RWPE2 (cell line): Measurements from ENCODE around the gene GATA1.
"Not testable (repeated sequence)": the region's sequence is repeated elsewhere in the genome, so short reads cannot be mapped to it uniquely, and the experiment has no call there.

Experiments used
- ATAC-seq: fragments of 200-7000 bp; cut with Tn5 transposase; 3 replicates; pipeline ENCODE4 v1.9.1; 2021; ENCODE audit warnings: low read depth
- DNase-seq: peaks from one replicate; pipeline ENCODE4 v3.0.0-alpha.2; 2020; ENCODE audit warnings: low spot score
- H3K27ac ChIP-seq: fragments of 450-650 bp; 2 replicates; pipeline ENCODE4 v1.5.1; 2017; ENCODE audit warnings: mild to moderate bottlenecking; ENCODE audit not compliant: poor library complexity, severe bottlenecking
- H3K27me3 ChIP-seq: fragments of 250-450 bp; sonication (Bioruptor Pico); 2 replicates; pipeline ENCODE4 v1.5.1; 2021; ENCODE audit warnings: mild to moderate bottlenecking, moderate library complexity; ENCODE audit not compliant: insufficient read depth, poor library complexity, severe bottlenecking
- H3K36me3 ChIP-seq: fragments of 250-450 bp; sonication (Bioruptor Pico); 2 replicates; pipeline ENCODE4 v1.5.1; 2020; ENCODE audit warnings: low read depth, mild to moderate bottlenecking, moderate library complexity
- H3K4me1 ChIP-seq: fragments of 250-450 bp; sonication (Bioruptor Pico); 2 replicates; pipeline ENCODE4 v1.5.1; 2021; ENCODE audit warnings: mild to moderate bottlenecking, moderate library complexity; ENCODE audit not compliant: insufficient read depth, poor library complexity, severe bottlenecking
- H3K4me3 ChIP-seq: fragments of 250-450 bp; sonication (Bioruptor Pico); 2 replicates; pipeline ENCODE4 v1.5.1; 2021; ENCODE audit warnings: mild to moderate bottlenecking, moderate library complexity; ENCODE audit not compliant: severe bottlenecking
- H3K9me3 ChIP-seq: fragments of 250-450 bp; sonication (Bioruptor Pico); 2 replicates; pipeline ENCODE4 v1.5.1; 2021; ENCODE audit warnings: mild to moderate bottlenecking, moderate library complexity; ENCODE audit not compliant: severe bottlenecking
- CTCF ChIP-seq: fragments of 450-650 bp; IDR thresholded peaks from one replicate; pipeline ENCODE4 v1.5.1; 2017; ENCODE audit warnings: mild to moderate bottlenecking, moderate library complexity; ENCODE audit not compliant: poor library complexity, severe bottlenecking

The GATA1 gene

GRCh38 chrX:48818098-48818497, 31.7 kb downstream of the GATA1 start:
- DNase-seq (no peak), ATAC-seq (no peak)
- Histone ChIP-seq H3K27me3 (no peaks in the 10 kb centered on the region), H3K9me3 (no peaks in the 10 kb centered on the region), H3K4me3 (no peak overlapping the region), H3K4me1 (no peaks in the 10 kb centered on the region), H3K36me3 (no peaks in the 10 kb centered on the region), H3K27ac (no peak overlapping the region)
- TF ChIP-seq CTCF: no peak

DNA sequence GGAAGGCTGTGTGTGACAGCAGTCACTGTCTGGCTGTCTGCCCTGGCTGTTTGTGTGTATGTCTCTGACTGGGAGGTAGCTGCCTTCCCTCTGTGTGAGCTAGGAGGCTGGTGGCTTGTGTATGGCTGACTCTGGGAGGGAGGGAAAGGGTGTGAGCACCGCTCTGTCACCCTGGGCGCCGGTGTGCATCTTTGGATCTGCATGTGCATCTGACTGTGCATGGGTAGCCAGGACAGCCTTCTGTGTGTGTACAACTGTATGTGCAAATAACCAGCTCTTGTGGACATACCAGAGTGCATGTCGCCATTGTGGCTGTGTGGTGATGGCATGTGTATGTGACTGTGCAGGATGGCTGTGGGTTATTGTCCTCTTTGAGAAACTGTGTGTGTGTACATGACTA, 32.5 kb downstream of the GATA1 start:
- no peaks in the 10 kb centered on the region for H3K9me3 ChIP-seq
- no peaks in the 10 kb centered on the region for H3K4me1 ChIP-seq
- H3K27me3 ChIP-seq: no peaks in the 10 kb centered on the region
- DNase-seq (no peak), ATAC-seq (no peak)
- no peak overlapping the region for H3K27ac ChIP-seq
- TF ChIP-seq CTCF: no peak
- H3K4me3 ChIP-seq: no peak overlapping the region
- no peaks in the 10 kb centered on the region for H3K36me3 ChIP-seq

DNA sequence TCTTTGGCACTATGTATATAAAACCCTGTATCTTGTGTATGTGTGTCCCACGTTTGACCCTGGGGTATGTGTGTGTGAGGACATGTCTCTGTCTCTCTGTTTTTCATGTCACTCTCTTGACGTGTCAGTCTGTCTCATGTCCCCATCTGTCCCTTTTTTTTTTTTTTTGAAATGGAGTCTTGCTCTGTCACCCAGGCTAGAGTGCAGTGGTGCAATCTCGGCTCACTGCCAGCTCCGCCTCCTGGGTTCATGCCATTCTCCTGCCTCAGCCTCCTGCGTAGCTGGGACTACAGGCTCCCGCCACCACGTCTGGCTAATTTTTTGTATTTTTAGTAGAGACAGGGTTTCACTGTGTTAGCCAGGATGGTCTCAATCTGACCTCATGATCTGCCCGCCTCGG, 33.0 kb downstream of the GATA1 start:
- ATAC-seq, H3K4me3 ChIP-seq, H3K4me1 ChIP-seq, H3K9me3 ChIP-seq, H3K27me3 ChIP-seq, H3K36me3 ChIP-seq, H3K27ac ChIP-seq, DNase-seq: not testable (repeated sequence)

DNA sequence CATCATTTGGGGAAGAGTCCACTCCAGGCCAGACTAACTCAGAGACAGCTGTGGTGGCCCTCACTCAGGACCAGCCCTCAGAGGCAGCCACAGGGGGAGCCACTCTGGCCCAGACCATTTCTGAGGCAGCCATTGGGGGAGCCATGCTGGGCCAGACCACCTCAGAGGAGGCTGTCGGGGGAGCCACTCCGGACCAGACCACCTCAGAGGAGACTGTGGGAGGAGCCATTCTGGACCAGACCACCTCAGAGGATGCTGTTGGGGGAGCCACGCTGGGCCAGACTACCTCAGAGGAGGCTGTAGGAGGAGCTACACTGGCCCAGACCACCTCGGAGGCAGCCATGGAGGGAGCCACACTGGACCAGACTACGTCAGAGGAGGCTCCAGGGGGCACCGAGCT, 36.7 kb downstream of the GATA1 start:
- ATAC-seq (no peak), DNase-seq (no peak)
- no peak overlapping the region for H3K4me3 ChIP-seq
- H3K36me3 ChIP-seq: no peaks in the 10 kb centered on the region
- no peaks in the 10 kb centered on the region for H3K9me3 ChIP-seq
- H3K27me3 ChIP-seq: no peaks in the 10 kb centered on the region
- no peak overlapping the region for H3K27ac ChIP-seq
- no peaks in the 10 kb centered on the region for H3K4me1 ChIP-seq
- TF ChIP-seq CTCF: no peak

- DNase-seq: no peak
- Histone ChIP-seq H3K27ac (no peak overlapping the region), H3K4me3 (no peak overlapping the region), H3K27me3 (no peaks in the 10 kb centered on the region), H3K4me1 (no peaks in the 10 kb centered on the region), H3K9me3 (no peaks in the 10 kb centered on the region), H3K36me3 (no peaks in the 10 kb centered on the region)
- no peak for ATAC-seq
- TF ChIP-seq CTCF: no peak
Measured at GRCh38 chrX:48824066-48824465, 37.7 kb downstream of the GATA1 start.
